ENCODE results near the gene ATP5PO.

GRCh38 chr21:33886321-33886720 lies 29.3 kb downstream of the ATP5PO start:
- no peak for TF ChIP-seq CTCF (conservative IDR thresholded peaks at IDR 0.05; ENCODE audit: low read depth, low read length)
- TF ChIP-seq EZH2 (IDR thresholded peaks at IDR 0.05; ENCODE audit: borderline replicate concordance, low read depth, low read length, poor library complexity, severe bottlenecking) = no peak

Measured in A673 (cell line).